ENCODE results near the gene CDHR3. TPM values are rescaled to one million over a fixed set of nuclear protein-coding genes. Genes with fewer than 3 reads are reported as not detected.
A peak's percentile ranks its signal among the peaks of the same experiment; 100 is the strongest.

The CDHR3 gene
- polyA plus RNA-seq, 3 donors: 0.16 TPM; not detected in 2

- no peaks in the 10 kb centered on the region for H3K4me1 ChIP-seq (ENCODE audit: control insufficient read depth in 1 of 2, insufficient read depth in 2 of 2, low read length in 2 of 2)
- Mint-ChIP-seq H3K9me3 (peaks cover 4 to 15% (median 9%) of the 10 kb centered on the region in 7 donors), H3K36me3 (no peaks in the 10 kb centered on the region), H3K27me3 (ENCODE audit: low read depth in 3 of 3) (peaks cover 3 to 15% (median 8%) of the 10 kb centered on the region in 3 donors), H3K4me3 (peak overlapping the region in 1 of 2 donors; percentile 27), H3K4me1 (peaks cover under 1% of the 10 kb centered on the region), H3K27ac (no peak overlapping the region)
- no peak overlapping the region for H3K9ac ChIP-seq (ENCODE audit: insufficient read depth, low read length, poor library complexity, severe bottlenecking)
- H3K4me3 ChIP-seq (replicated peaks in 1 of 3; ENCODE audit: low read depth in 2 of 3, low read length in 3 of 3): no peak overlapping the region
- H3K4me2 ChIP-seq (replicated peaks; ENCODE audit: extremely low read depth, low read length, poor library complexity, severe bottlenecking): no peak overlapping the region
- no peak for TF ChIP-seq CTCF (IDR thresholded peaks at IDR 0.05)
- no peaks in the 10 kb centered on the region for H4K20me1 ChIP-seq (ENCODE audit: insufficient read depth, low read length)
- H3K36me3 ChIP-seq (replicated peaks in 1 of 2; ENCODE audit: control insufficient read depth in 1 of 2, insufficient read depth in 2 of 2, low read length in 2 of 2): no peaks in the 10 kb centered on the region
- H3K79me2 ChIP-seq (ENCODE audit: insufficient read depth, low read length): no peaks in the 10 kb centered on the region
- intact Hi-C loops (cut with micrococcal nuclease): no loop called here
- DNase-seq: no peak
- peaks cover 0 to 10% of the 10 kb centered on the region in 2 donors for H3K9me3 ChIP-seq (replicated peaks in 1 of 2; ENCODE audit: control insufficient read depth in 1 of 2, insufficient read depth in 1 of 2, low read length in 2 of 2)
- 70% methylated on average over 2 of the region's 3 CpGs for WGBS (ENCODE audit: insufficient coverage)
- H2AFZ ChIP-seq (ENCODE audit: insufficient read depth, low read depth, low read length, poor library complexity, severe bottlenecking): no peak overlapping the region
- H3K27ac ChIP-seq (ENCODE audit: low read depth in 1 of 2, low read length in 2 of 2): no peak overlapping the region
- H3K27me3 ChIP-seq (ENCODE audit: control insufficient read depth in 2 of 2, insufficient read depth in 2 of 2, low read length in 2 of 2): no peaks in the 10 kb centered on the region
Measured at GRCh38 chr7:105926131-105926530, 36.9 kb upstream of the CDHR3 start.

DNA sequence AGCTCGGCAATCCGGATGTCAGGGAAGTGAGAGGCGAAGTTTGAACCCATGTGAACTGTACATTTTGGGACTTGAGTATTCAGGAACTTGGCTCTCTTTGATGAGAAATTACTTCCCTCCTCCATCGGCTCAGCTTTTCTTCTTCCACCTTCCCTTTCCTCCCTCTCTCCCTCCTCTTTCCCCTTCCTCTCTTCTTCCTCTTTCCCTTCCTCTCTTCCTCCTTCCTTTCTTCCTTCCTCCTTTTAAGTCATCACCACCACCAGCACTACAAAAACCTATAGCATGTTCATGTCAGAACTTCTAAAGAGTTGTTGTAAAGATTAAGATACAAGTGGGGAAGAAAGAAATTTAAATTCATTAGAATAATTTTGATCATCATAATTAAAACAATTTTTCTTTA lies 31.9 kb upstream of the CDHR3 start:
- H3K36me3 ChIP-seq (replicated peaks in 1 of 2; ENCODE audit: control insufficient read depth in 1 of 2, insufficient read depth in 2 of 2, low read length in 2 of 2): no peaks in the 10 kb centered on the region
- H2AFZ ChIP-seq (ENCODE audit: insufficient read depth, low read depth, low read length, poor library complexity, severe bottlenecking): no peak overlapping the region
- no peak for TF ChIP-seq CTCF (IDR thresholded peaks at IDR 0.05)
- H3K4me1 ChIP-seq (ENCODE audit: control insufficient read depth in 1 of 2, insufficient read depth in 2 of 2, low read length in 2 of 2): no peaks in the 10 kb centered on the region
- no peak overlapping the region for H3K9ac ChIP-seq (ENCODE audit: insufficient read depth, low read length, poor library complexity, severe bottlenecking)
- no peak overlapping the region for H3K4me2 ChIP-seq (replicated peaks; ENCODE audit: extremely low read depth, low read length, poor library complexity, severe bottlenecking)
- H4K20me1 ChIP-seq (ENCODE audit: insufficient read depth, low read length): no peaks in the 10 kb centered on the region
- no CpG with 5 or more reads among the region's 4 CpGs for whole genome bisulfite sequencing (ENCODE audit: insufficient coverage)
- no peaks in the 10 kb centered on the region for H3K27me3 ChIP-seq (ENCODE audit: control insufficient read depth in 2 of 2, insufficient read depth in 2 of 2, low read length in 2 of 2)
- no peak overlapping the region for H3K27ac ChIP-seq (ENCODE audit: low read depth in 1 of 2, low read length in 2 of 2)
- intact Hi-C loops (cut with micrococcal nuclease): no loop called here
- Mint-ChIP-seq H3K4me1 (peaks cover 2% of the 10 kb centered on the region), H3K9me3 (no peaks in the 10 kb centered on the region), H3K4me3 (no peak overlapping the region), H3K27me3 (ENCODE audit: low read depth in 3 of 3) (peaks cover 3 to 14% (median 5%) of the 10 kb centered on the region in 3 donors), H3K27ac (no peak overlapping the region), H3K36me3 (no peaks in the 10 kb centered on the region)
- no peaks in the 10 kb centered on the region for H3K79me2 ChIP-seq (ENCODE audit: insufficient read depth, low read length)
- H3K4me3 ChIP-seq (replicated peaks in 1 of 3; ENCODE audit: low read depth in 2 of 3, low read length in 3 of 3): no peak overlapping the region
- no peaks in the 10 kb centered on the region for H3K9me3 ChIP-seq (replicated peaks in 1 of 2; ENCODE audit: control insufficient read depth in 1 of 2, insufficient read depth in 1 of 2, low read length in 2 of 2)
- DNase-seq: no peak

Measured in CD14-positive monocyte (primary cell).